ENCODE measurements around the gene PRPF19. TPM values are rescaled to one million over a fixed set of nuclear protein-coding genes. Genes with fewer than 3 reads are reported as not detected.

The PRPF19 gene
- total and polyA plus RNA-seq, 2 of the 8 experiments (the other 6 are each of a cell fraction or from before 2014, with no cell fraction given), result 107 to 141 TPM

GRCh38 chr11:60873533-60873932 lies 32.9 kb downstream of the PRPF19 start (continued):
- TF ChIP-seq RBBP5 (IDR thresholded peaks at IDR 0.05; ENCODE audit: borderline replicate concordance, low read depth, low read length), result no peak
